Transverse colon (tissue), 4 donors: ENCODE measurements around the gene PCDHB10.
A peak's percentile ranks its signal among the peaks of the same experiment; 100 is the strongest.
"Not testable (repeated sequence)": the region's sequence is repeated elsewhere in the genome, so short reads cannot be mapped to it uniquely, and the experiment has no call there.

Experiments
- POLR2AphosphoS5 ChIP-seq, 3 donors: sonication (generic); formaldehyde crosslinking; IDR thresholded peaks; one replicate each; pipeline ENCODE4 v1.6.1; 2016; ENCODE audit warnings: antibody characterized with exemption in 3 of 3
- TF ChIP-seq, protein P1 (sequence below), 5 experiments: fragments of 200-600 bp in 3 of 5; fragments of 450-650 bp in 2 of 5; sonication (generic) in 3 of 5; IDR thresholded peaks; 1 replicate in 2 of 5; 2 replicates in 3 of 5; pipeline ENCODE4 v1.5.1; 2016 to 2017; ENCODE audit warnings: antibody characterized with exemption in 5 of 5, inconsistent platforms in 3 of 5, mild to moderate bottlenecking in 2 of 5, moderate library complexity in 1 of 5

DNA sequence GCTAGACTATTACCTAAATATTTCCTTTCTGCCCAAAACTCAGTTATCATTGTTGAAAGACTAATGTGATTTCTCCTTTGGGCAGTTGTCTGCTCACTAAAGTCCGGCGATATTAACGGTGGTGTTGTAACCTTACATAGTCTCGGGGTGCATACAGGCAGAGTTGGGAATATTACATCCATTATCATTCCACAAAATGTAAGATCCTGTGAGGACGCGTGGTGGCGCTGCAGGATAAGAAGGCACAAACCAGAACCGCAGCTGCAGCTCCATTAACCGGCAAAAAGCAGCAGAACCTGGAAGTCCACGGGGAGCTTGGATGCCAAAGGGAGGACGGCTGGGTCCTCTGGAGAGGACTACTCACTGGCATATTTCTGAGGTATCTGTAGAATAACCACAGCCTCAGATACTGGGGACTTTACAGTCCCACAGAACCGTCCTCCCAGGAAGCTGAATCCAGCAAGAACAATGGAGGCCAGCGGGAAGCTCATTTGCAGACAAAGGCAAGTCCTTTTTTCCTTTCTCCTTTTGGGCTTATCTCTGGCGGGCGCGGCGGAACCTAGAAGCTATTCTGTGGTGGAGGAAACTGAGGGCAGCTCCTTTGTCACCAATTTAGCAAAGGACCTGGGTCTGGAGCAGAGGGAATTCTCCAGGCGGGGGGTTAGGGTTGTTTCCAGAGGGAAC lies 21.6 kb downstream of the PCDHB10 start, which contains the start of gene PCDHB13:
- TF ChIP-seq, protein P1, sequence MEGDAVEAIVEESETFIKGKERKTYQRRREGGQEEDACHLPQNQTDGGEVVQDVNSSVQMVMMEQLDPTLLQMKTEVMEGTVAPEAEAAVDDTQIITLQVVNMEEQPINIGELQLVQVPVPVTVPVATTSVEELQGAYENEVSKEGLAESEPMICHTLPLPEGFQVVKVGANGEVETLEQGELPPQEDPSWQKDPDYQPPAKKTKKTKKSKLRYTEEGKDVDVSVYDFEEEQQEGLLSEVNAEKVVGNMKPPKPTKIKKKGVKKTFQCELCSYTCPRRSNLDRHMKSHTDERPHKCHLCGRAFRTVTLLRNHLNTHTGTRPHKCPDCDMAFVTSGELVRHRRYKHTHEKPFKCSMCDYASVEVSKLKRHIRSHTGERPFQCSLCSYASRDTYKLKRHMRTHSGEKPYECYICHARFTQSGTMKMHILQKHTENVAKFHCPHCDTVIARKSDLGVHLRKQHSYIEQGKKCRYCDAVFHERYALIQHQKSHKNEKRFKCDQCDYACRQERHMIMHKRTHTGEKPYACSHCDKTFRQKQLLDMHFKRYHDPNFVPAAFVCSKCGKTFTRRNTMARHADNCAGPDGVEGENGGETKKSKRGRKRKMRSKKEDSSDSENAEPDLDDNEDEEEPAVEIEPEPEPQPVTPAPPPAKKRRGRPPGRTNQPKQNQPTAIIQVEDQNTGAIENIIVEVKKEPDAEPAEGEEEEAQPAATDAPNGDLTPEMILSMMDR (IDR thresholded peaks at IDR 0.05) = peak; percentile 19 to 52 (median 29)
- not testable (repeated sequence) for TF ChIP-seq POLR2AphosphoS5 (IDR thresholded peaks at IDR 0.05)
